Inflammatory macrophage treated with lipopolysaccharide for 1 hour (primary cell): ENCODE measurements around the gene EPHA2.
"Not testable (repeated sequence)": the region's sequence is repeated elsewhere in the genome, so short reads cannot be mapped to it uniquely, and the experiment has no call there.

ENCODE experiments used
- DNase-seq, 2 donors: peaks; one replicate each; pipeline ENCODE4 v3.0.0-alpha.2; 2020 to 2022

EPHA2 gene

GRCh38 chr1:16117369-16117768 lies 38.5 kb downstream of the EPHA2 start:
- no peak for DNase-seq

- DNase-seq, result no peak
Measured at GRCh38 chr1:16116625-16117024, 39.2 kb downstream of the EPHA2 start.

- DNase-seq, result no peak
Measured at GRCh38 chr1:16116002-16116401, 39.9 kb downstream of the EPHA2 start.

GRCh38 chr1:16115468-16115983 lies 40.3 kb downstream of the EPHA2 start:
- no peak for DNase-seq

- no peak for DNase-seq
Measured at GRCh38 chr1:16114527-16115467, 41.1 kb downstream of the EPHA2 start.

- no peak for DNase-seq
Measured at GRCh38 chr1:16112596-16113555, 43.0 kb downstream of the EPHA2 start.

- no peak for DNase-seq
Measured at GRCh38 chr1:16111771-16112595, 43.9 kb downstream of the EPHA2 start.

- no peak for DNase-seq
Measured at GRCh38 chr1:16110884-16111283, 45.0 kb downstream of the EPHA2 start.

- DNase-seq, result no peak
Measured at GRCh38 chr1:16110456-16110855, 45.4 kb downstream of the EPHA2 start.

- DNase-seq, result no peak
Measured at GRCh38 chr1:16109571-16109970, 46.3 kb downstream of the EPHA2 start.

GRCh38 chr1:16107039-16107438 lies 48.8 kb downstream of the EPHA2 start:
- not testable (repeated sequence) for DNase-seq

- DNase-seq, result no peak
Measured at GRCh38 chr1:16101623-16102022, 54.2 kb downstream of the EPHA2 start.

GRCh38 chr1:16099412-16099811 lies 56.5 kb downstream of the EPHA2 start:
- no peak for DNase-seq

- no peak for DNase-seq
Measured at GRCh38 chr1:16095447-16095846, 60.4 kb downstream of the EPHA2 start.

- DNase-seq, result no peak
Measured at GRCh38 chr1:16094453-16095158, 61.3 kb downstream of the EPHA2 start.

- no peak for DNase-seq
Measured at GRCh38 chr1:16093611-16094010, 62.3 kb downstream of the EPHA2 start.

GRCh38 chr1:16092923-16093511 lies 62.9 kb downstream of the EPHA2 start:
- DNase-seq, result no peak

- no peak for DNase-seq
Measured at GRCh38 chr1:16092097-16092922, 63.6 kb downstream of the EPHA2 start.

GRCh38 chr1:16091296-16091695 lies 64.6 kb downstream of the EPHA2 start:
- DNase-seq, result no peak

- DNase-seq, result no peak
Measured at GRCh38 chr1:16090076-16090826, 65.6 kb downstream of the EPHA2 start.
